ENCODE data around the gene DOCK10.
A peak's percentile ranks its signal among the peaks of the same experiment; 100 is the strongest.
"Not testable (repeated sequence)": the region's sequence is repeated elsewhere in the genome, so short reads cannot be mapped to it uniquely, and the experiment has no call there.

Gene DOCK10

GRCh38 chr2:224922142-224922727, 120.0 kb downstream of the DOCK10 start:
- H3K36me3 ChIP-seq (ENCODE audit: control insufficient read depth, insufficient read depth, low read length), result peaks cover 11% of the 10 kb centered on the region

GRCh38 chr2:224919472-224920110, 122.7 kb downstream of the DOCK10 start:
- Histone ChIP-seq H3K36me3 (ENCODE audit: control insufficient read depth, insufficient read depth, low read length) (peaks cover 13% of the 10 kb centered on the region), H3K4me3 (replicated peaks; ENCODE audit: low read depth, low read length) (no peak overlapping the region), H3K27me3 (replicated peaks; ENCODE audit: control insufficient read depth, insufficient read depth, low read length) (no peaks in the 10 kb centered on the region)
- DNase-seq (ENCODE audit: extremely low read depth, insufficient read length), result no peak
- TF ChIP-seq CTCF (IDR thresholded peaks at IDR 0.05; ENCODE audit: insufficient read depth, low read length, poor library complexity, severe bottlenecking), result no peak

More at GRCh38 chr2:224922142-224922727, 120.0 kb downstream of the DOCK10 start:
- Histone ChIP-seq H3K27me3 (replicated peaks; ENCODE audit: control insufficient read depth, insufficient read depth, low read length) (no peaks in the 10 kb centered on the region), H3K4me3 (replicated peaks; ENCODE audit: low read depth, low read length) (no peak overlapping the region)
- TF ChIP-seq CTCF (IDR thresholded peaks at IDR 0.05; ENCODE audit: insufficient read depth, low read length, poor library complexity, severe bottlenecking), result no peak
- peak; percentile 64 for DNase-seq (ENCODE audit: extremely low read depth, insufficient read length)

GRCh38 chr2:224918626-224919471, 123.4 kb downstream of the DOCK10 start:
- Histone ChIP-seq H3K4me3 (replicated peaks; ENCODE audit: low read depth, low read length) (no peak overlapping the region), H3K27me3 (replicated peaks; ENCODE audit: control insufficient read depth, insufficient read depth, low read length) (no peaks in the 10 kb centered on the region), H3K36me3 (ENCODE audit: control insufficient read depth, insufficient read depth, low read length) (peaks cover 13% of the 10 kb centered on the region)
- no peak for TF ChIP-seq CTCF (IDR thresholded peaks at IDR 0.05; ENCODE audit: insufficient read depth, low read length, poor library complexity, severe bottlenecking)
- no peak for DNase-seq (ENCODE audit: extremely low read depth, insufficient read length)

- H3K27me3 ChIP-seq (replicated peaks; ENCODE audit: control insufficient read depth, insufficient read depth, low read length); H3K4me3 ChIP-seq (replicated peaks; ENCODE audit: low read depth, low read length); DNase-seq (ENCODE audit: extremely low read depth, insufficient read length): not testable (repeated sequence)
- H3K36me3 ChIP-seq (ENCODE audit: control insufficient read depth, insufficient read depth, low read length), result peaks cover 12% of the 10 kb centered on the region
These were observed 125.0 kb downstream of the DOCK10 start for GRCh38 chr2:224917246-224917645.

GRCh38 chr2:224915136-224915535, 127.1 kb downstream of the DOCK10 start:
- no peak overlapping the region for H3K4me3 ChIP-seq (replicated peaks; ENCODE audit: low read depth, low read length)
- no peak for DNase-seq (ENCODE audit: extremely low read depth, insufficient read length)
- H3K36me3 ChIP-seq (ENCODE audit: control insufficient read depth, insufficient read depth, low read length), result peaks cover 12% of the 10 kb centered on the region
- no peaks in the 10 kb centered on the region for H3K27me3 ChIP-seq (replicated peaks; ENCODE audit: control insufficient read depth, insufficient read depth, low read length)
- TF ChIP-seq CTCF (IDR thresholded peaks at IDR 0.05; ENCODE audit: insufficient read depth, low read length, poor library complexity, severe bottlenecking), result no peak

GRCh38 chr2:224910574-224910925, 131.7 kb downstream of the DOCK10 start:
- no peak for TF ChIP-seq CTCF (IDR thresholded peaks at IDR 0.05; ENCODE audit: insufficient read depth, low read length, poor library complexity, severe bottlenecking)
- DNase-seq (ENCODE audit: extremely low read depth, insufficient read length), result no peak

More at GRCh38 chr2:224910574-224910925, 131.7 kb downstream of the DOCK10 start:
- H3K4me3 ChIP-seq (replicated peaks; ENCODE audit: low read depth, low read length), result no peak overlapping the region
- H3K27me3 ChIP-seq (replicated peaks; ENCODE audit: control insufficient read depth, insufficient read depth, low read length), result no peaks in the 10 kb centered on the region
- peaks cover 2% of the 10 kb centered on the region for H3K36me3 ChIP-seq (ENCODE audit: control insufficient read depth, insufficient read depth, low read length)
